Effector memory CD4-positive, alpha-beta T cell (primary cell): Measurements from ENCODE around the gene TNFSF12.

Source experiments
- DNase-seq, 3 donors: peaks; one replicate each; pipeline ENCODE4 v3.0.0-alpha.2; 2020
- H3K27ac ChIP-seq: 2 replicates; pipeline ENCODE4 v1.7.0; 2013; ENCODE audit warnings: mild to moderate bottlenecking, low read length, moderate library complexity; ENCODE audit not compliant: insufficient read depth, poor library complexity, severe bottlenecking
- H3K27me3 ChIP-seq: replicated peaks from 2 replicates; pipeline ENCODE4 v1.7.0; 2013; ENCODE audit warnings: mild to moderate bottlenecking, low read length; ENCODE audit not compliant: insufficient read depth, control insufficient read depth, poor library complexity, severe bottlenecking
- H3K36me3 ChIP-seq: 2 replicates; pipeline ENCODE4 v1.7.0; 2013; ENCODE audit warnings: mild to moderate bottlenecking, low read length, moderate library complexity; ENCODE audit not compliant: control insufficient read depth, insufficient read depth
- H3K4me1 ChIP-seq: 2 replicates; pipeline ENCODE4 v1.7.0; 2013; ENCODE audit warnings: low read length, mild to moderate bottlenecking; ENCODE audit not compliant: control insufficient read depth, insufficient read depth, poor library complexity, severe bottlenecking
- H3K4me3 ChIP-seq: 2 replicates; pipeline ENCODE4 v1.7.0; 2013; ENCODE audit warnings: low read length, low read depth, mild to moderate bottlenecking; ENCODE audit not compliant: insufficient read depth, poor library complexity, severe bottlenecking
- H3K9me3 ChIP-seq: 2 replicates; pipeline ENCODE4 v1.7.0; 2013; ENCODE audit warnings: mild to moderate bottlenecking, low read length, moderate library complexity; ENCODE audit not compliant: control insufficient read depth
- total RNA-seq, 3 donors: gene quantifications; one replicate each; lab custom pipeline; 2026; lab: John Stamatoyannopoulos, UW

The TNFSF12 gene, protein sequence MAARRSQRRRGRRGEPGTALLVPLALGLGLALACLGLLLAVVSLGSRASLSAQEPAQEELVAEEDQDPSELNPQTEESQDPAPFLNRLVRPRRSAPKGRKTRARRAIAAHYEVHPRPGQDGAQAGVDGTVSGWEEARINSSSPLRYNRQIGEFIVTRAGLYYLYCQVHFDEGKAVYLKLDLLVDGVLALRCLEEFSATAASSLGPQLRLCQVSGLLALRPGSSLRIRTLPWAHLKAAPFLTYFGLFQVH
- total RNA-seq: 6.5 to 13.2 (median 7.8) reads per million in 3 donors

DNA sequence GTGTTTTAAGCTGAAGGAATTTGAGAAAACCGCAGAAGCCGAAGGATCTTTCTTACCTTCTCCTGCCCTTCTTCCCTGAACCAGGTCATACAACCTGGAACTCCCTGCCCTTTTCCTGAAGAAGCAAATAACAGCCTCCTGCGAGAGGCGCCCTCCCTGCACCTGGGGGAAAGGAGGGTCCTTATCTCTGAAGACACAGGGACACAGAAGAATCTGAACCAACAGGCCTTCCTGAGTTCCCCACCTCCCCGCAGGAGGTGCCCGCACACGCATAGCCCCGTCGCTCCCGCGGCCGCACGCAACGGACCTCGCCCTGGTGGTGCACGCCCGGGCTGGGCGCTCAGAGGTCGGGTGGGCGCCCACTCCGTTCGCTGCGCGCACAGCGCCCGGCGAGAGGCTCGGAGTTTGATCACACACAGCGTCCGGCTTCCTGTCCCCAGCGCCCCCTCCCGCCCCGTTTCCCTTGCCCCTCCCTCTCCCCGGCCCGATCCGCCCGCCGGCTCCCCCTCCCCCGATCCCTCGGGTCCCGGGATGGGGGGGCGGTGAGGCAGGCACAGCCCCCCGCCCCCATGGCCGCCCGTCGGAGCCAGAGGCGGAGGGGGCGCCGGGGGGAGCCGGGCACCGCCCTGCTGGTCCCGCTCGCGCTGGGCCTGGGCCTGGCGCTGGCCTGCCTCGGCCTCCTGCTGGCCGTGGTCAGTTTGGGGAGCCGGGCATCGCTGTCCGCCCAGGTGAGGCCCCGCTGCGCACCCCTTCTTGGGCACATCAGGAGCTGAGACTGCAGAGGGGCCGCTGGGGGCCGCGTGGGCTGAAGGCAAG, at the start of gene TNFSF12:
TSS of gene TNFSF12 (plus strand) at position 474 of the 816 bp plus-strand sequence. CDS start at position 570, 96 bp downstream.
- peaks cover 45% of the 10 kb centered on the region for H3K4me1 ChIP-seq
- peak within 1 kb of the TSS; percentile 78 for H3K27ac ChIP-seq
- no peaks in the 10 kb centered on the region for H3K36me3 ChIP-seq
- H3K4me3 ChIP-seq: peak within 1 kb of the TSS; percentile 80
- no peaks in the 10 kb centered on the region for H3K9me3 ChIP-seq
- DNase-seq: peak; percentile 33 to 43 (median 33)
- H3K27me3 ChIP-seq: no peaks in the 10 kb centered on the region

DNA sequence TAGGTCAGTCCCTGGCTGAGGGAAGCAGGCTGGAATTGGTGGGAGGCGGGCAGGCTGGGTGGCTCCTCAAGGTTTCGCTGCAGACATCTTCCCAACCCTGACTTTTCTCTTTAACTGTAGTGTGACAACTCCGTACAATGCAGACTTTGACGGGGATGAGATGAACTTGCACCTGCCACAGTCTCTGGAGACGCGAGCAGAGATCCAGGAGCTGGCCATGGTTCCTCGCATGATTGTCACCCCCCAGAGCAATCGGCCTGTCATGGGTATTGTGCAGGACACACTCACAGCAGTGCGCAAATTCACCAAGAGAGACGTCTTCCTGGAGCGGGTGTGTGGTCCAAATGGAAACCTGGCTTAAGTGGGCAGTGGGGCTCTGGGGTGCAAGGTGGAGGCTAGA, 49.7 kb upstream of the TNFSF12 start:
- Histone ChIP-seq H3K9me3 (no peaks in the 10 kb centered on the region), H3K27ac (no peak overlapping the region), H3K36me3 (peaks cover 84% of the 10 kb centered on the region), H3K27me3 (no peaks in the 10 kb centered on the region), H3K4me3 (no peak overlapping the region), H3K4me1 (no peaks in the 10 kb centered on the region)
- no peak for DNase-seq

DNA sequence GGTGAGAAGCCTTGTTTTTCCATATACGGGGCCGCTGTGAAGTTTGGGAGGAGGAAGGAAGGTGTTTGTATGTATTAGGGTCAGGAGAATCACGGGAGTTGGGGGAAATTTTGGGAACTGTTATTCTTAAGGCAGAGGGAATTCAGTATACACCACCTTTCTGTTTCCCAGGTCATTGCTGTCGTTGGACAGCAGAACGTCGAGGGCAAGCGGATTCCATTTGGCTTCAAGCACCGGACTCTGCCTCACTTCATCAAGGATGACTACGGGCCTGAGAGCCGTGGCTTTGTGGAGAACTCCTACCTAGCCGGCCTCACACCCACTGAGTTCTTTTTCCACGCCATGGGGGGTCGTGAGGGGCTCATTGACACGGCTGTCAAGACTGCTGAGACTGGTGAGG, 47.1 kb upstream of the TNFSF12 start:
- H3K4me1 ChIP-seq: no peaks in the 10 kb centered on the region
- H3K4me3 ChIP-seq: no peak overlapping the region
- no peaks in the 10 kb centered on the region for H3K27me3 ChIP-seq
- no peaks in the 10 kb centered on the region for H3K9me3 ChIP-seq
- DNase-seq: no peak
- H3K27ac ChIP-seq: no peak overlapping the region
- peaks cover 91% of the 10 kb centered on the region for H3K36me3 ChIP-seq

DNA sequence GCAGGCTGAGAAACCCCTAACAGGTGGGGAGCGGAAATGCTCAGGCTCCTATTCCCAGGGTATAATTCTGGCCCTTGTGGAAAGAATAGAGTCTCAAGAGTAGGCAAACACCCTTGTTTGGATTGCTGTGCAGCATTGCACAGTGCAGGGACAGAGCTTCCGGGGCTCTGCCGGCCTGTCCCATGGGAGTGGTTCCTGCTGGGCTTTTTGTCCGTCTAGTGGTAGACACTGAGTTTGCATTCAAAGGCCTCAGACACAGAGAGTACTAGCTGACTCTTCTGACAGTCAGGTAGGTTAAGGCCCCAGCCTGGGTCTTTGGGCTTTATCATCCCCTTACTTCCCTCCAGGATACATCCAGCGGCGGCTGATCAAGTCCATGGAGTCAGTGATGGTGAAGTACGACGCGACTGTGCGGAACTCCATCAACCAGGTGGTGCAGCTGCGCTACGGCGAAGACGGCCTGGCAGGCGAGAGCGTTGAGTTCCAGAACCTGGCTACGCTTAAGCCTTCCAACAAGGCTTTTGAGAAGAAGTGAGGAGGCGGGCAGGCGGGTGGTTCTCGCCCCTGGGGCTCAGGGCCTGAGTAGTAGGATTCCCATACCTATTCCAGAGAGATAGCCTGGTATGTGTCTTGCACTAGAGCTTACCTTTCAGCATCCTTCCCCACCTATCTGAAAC, 46.5 kb upstream of the TNFSF12 start:
- no peaks in the 10 kb centered on the region for H3K4me1 ChIP-seq
- H3K9me3 ChIP-seq: no peaks in the 10 kb centered on the region
- no peak overlapping the region for H3K4me3 ChIP-seq
- peaks cover 91% of the 10 kb centered on the region for H3K36me3 ChIP-seq
- DNase-seq: no peak
- H3K27ac ChIP-seq: no peak overlapping the region
- H3K27me3 ChIP-seq: no peaks in the 10 kb centered on the region

DNA sequence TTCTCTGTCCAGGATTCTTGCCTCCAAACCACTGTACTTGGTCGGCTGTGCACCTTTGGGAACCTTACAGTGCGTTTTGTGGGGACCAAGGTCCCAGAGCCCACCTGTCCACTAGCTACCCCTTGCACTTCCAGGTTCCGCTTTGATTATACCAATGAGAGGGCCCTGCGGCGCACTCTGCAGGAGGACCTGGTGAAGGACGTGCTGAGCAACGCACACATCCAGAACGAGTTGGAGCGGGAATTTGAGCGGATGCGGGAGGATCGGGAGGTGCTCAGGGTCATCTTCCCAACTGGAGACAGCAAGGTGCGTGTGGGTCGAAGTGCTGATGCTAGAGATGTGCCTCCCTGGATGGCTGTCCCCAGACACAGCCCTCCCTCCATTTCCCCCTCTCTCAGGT, 45.9 kb upstream of the TNFSF12 start:
- Histone ChIP-seq H3K4me1 (no peaks in the 10 kb centered on the region), H3K36me3 (peaks cover 87% of the 10 kb centered on the region), H3K27ac (no peak overlapping the region), H3K4me3 (no peak overlapping the region), H3K9me3 (no peaks in the 10 kb centered on the region), H3K27me3 (no peaks in the 10 kb centered on the region)
- no peak for DNase-seq

DNA sequence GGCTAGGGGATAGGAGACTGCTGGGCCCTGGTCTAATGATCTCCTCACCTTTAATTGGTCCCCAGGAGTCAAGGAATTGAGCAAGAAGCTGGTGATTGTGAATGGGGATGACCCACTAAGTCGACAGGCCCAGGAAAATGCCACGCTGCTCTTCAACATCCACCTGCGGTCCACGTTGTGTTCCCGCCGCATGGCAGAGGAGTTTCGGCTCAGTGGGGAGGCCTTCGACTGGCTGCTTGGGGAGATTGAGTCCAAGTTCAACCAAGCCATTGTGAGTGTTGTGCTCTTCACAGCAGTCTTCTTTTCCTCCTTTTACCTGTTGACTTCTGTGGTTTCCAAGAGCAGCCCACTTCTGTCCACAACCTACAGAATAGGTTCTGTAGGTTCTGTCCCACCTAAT, 45.3 kb upstream of the TNFSF12 start:
- Histone ChIP-seq H3K4me3 (no peak overlapping the region), H3K27ac (no peak overlapping the region), H3K36me3 (peaks cover 87% of the 10 kb centered on the region), H3K4me1 (no peaks in the 10 kb centered on the region), H3K9me3 (no peaks in the 10 kb centered on the region), H3K27me3 (no peaks in the 10 kb centered on the region)
- DNase-seq: no peak

DNA sequence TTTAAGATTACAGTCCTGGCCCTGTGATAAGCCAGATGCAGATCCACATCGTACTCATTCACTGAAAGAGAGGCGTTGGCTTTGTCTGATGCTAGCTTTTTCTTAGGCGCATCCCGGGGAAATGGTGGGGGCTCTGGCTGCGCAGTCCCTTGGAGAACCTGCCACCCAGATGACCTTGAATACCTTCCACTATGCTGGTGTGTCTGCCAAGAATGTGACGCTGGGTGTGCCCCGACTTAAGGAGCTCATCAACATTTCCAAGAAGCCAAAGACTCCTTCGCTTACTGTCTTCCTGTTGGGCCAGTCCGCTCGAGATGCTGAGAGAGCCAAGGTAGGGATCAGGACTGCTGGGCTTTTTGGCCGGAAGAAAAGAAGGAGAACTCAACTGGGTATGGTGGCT, 40.7 kb upstream of the TNFSF12 start:
- Histone ChIP-seq H3K27me3 (no peaks in the 10 kb centered on the region), H3K9me3 (no peaks in the 10 kb centered on the region), H3K27ac (no peak overlapping the region), H3K36me3 (peaks cover 89% of the 10 kb centered on the region), H3K4me3 (no peak overlapping the region), H3K4me1 (no peaks in the 10 kb centered on the region)
- DNase-seq: no peak

- H3K4me3 ChIP-seq: no peak overlapping the region
- no peaks in the 10 kb centered on the region for H3K9me3 ChIP-seq
- no peaks in the 10 kb centered on the region for H3K4me1 ChIP-seq
- H3K27me3 ChIP-seq: no peaks in the 10 kb centered on the region
- no peak overlapping the region for H3K27ac ChIP-seq
- H3K36me3 ChIP-seq: peaks cover 89% of the 10 kb centered on the region
- no peak for DNase-seq
These were observed 40.0 kb upstream of the TNFSF12 start for GRCh38 chr17:7508846-7509245.

- Histone ChIP-seq H3K27me3 (no peaks in the 10 kb centered on the region), H3K4me3 (no peak overlapping the region), H3K36me3 (peaks cover 85% of the 10 kb centered on the region), H3K9me3 (no peaks in the 10 kb centered on the region), H3K4me1 (no peaks in the 10 kb centered on the region), H3K27ac (no peak overlapping the region)
- DNase-seq: no peak
These were observed 38.9 kb upstream of the TNFSF12 start for GRCh38 chr17:7509937-7510336.

- DNase-seq: no peak
- no peaks in the 10 kb centered on the region for H3K9me3 ChIP-seq
- peaks cover 76% of the 10 kb centered on the region for H3K36me3 ChIP-seq
These were observed 37.8 kb upstream of the TNFSF12 start for GRCh38 chr17:7511108-7511507.

More at GRCh38 chr17:7511108-7511507, 37.8 kb upstream of the TNFSF12 start:
- no peak overlapping the region for H3K4me3 ChIP-seq
- H3K27me3 ChIP-seq: no peaks in the 10 kb centered on the region
- no peak overlapping the region for H3K27ac ChIP-seq
- H3K4me1 ChIP-seq: no peaks in the 10 kb centered on the region
